ENCODE data around the gene ZNF157. TPM values are rescaled to one million over a fixed set of nuclear protein-coding genes. Genes with fewer than 3 reads are reported as not detected.

Gene ZNF157
- 0.11 and 0.12 TPM in 2 replicates for total RNA-seq

DNA sequence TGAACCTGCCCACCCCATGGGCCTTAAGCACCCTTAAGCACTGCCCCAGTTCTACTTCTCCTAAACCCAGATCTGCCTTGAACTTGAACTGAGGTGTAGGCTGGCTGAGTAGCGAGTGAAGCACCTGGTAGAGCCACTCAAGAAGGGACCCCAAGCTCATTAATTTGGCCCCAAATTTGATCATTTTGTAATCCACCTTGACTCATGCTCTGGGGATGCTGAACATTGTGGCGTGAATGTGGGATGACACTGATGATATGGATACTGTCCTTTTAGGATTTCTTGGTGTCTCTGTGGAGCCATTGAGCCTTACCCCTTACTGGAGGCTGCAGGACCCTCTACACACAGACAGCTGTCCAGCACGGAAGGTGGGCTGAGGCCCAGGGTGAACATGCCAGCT is at the start of gene ZNF157:
ZNF157 (plus strand) TSS at position 301 of the 400 bp plus-strand sequence; CDS start at position 392, 91 bp downstream.

Other genes starting within 250 kb of the ZNF157 start
- 38.1 and 57.2 TPM in 2 replicates for gene NDUFB11, start 225.9 kb upstream of the ZNF157 start, total RNA-seq
- gene RBM10, start 225.4 kb upstream of the ZNF157 start, total RNA-seq, result 61.2 and 69.6 TPM in 2 replicates
- 170 and 214 TPM in 2 replicates for gene UBA1, start 176.7 kb upstream of the ZNF157 start, total RNA-seq
- 88.1 and 124 TPM in 2 replicates for gene CDK16, start 151.9 kb upstream of the ZNF157 start, total RNA-seq
- gene USP11, start 137.6 kb upstream of the ZNF157 start, total RNA-seq, result 50.8 and 53.0 TPM in 2 replicates
- gene ZNF41, start 112.6 kb downstream of the ZNF157 start, total RNA-seq, result 4.6 and 5.3 TPM in 2 replicates
- 12.1 and 12.3 TPM in 2 replicates for gene ARAF, start 190.6 kb downstream of the ZNF157 start, total RNA-seq
- gene TIMP1, start 211.9 kb downstream of the ZNF157 start, total RNA-seq, result 461 and 698 TPM in 2 replicates
- 0.22 and 0.25 TPM in 2 replicates for gene SYN1, start 249.3 kb downstream of the ZNF157 start, total RNA-seq

All from uterine smooth muscle cell (primary cell).